AG09319 (cell line): ENCODE data around the gene SORCS3.
A peak's percentile ranks its signal among the peaks of the same experiment; 100 is the strongest.

Source experiments
- DNase-seq: peaks from one replicate; pipeline ENCODE4 v3.0.0-alpha.2; 2010; ENCODE audit warnings: low read depth; ENCODE audit errors: extremely low read depth
- CTCF ChIP-seq: IDR thresholded peaks from 2 replicates; pipeline ENCODE4 v1.5.1; 2011; ENCODE audit warnings: low read depth, mild to moderate bottlenecking, inconsistent platforms, low read length, moderate library complexity

Gene SORCS3

GRCh38 chr10:104639590-104640338 is 1.3 kb upstream of the SORCS3 start:
- TF ChIP-seq CTCF: no peak
- no peak for DNase-seq

DNA sequence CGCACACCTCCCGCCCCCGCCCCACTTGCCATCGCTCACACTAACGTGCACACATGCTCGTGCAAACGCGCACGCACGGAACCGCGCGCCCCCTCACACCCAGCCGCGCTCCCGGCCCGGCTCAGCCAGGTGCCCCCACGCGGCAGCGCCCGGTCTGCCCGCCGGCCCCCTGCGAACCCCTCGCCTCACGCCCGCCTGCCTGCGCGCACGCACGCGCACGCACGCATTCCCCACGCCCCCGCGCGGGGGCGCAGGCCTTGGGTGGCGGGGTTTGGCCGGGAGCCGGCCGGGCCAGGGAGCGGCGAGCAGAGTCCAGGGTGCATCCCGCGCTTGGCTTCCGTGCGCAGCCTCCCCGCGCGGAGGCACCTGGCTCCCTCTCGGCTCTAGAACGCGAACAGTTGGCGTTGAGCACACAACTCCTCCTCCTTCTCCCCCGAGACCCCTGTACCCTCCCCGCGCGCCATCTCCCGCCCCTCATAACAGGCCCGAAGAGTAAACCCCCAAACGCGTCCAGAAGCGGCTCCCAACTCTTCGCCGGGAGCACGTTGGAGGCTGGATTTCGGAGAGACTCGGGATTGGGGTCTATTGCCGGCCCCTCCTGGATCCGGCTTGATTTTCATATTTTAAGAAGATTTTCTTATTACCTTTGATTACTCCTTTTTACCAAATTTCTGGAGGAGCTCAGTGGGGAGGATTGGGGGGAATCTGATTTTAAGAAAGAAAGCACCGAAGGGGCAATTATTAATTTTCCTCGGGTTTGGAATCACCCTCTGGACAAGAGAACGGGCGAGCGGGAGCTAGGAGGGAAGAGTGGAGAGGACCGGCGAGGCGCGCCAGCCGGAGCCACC is 527 bp upstream of the SORCS3 start:
- TF ChIP-seq CTCF: no peak
- no peak for DNase-seq

DNA sequence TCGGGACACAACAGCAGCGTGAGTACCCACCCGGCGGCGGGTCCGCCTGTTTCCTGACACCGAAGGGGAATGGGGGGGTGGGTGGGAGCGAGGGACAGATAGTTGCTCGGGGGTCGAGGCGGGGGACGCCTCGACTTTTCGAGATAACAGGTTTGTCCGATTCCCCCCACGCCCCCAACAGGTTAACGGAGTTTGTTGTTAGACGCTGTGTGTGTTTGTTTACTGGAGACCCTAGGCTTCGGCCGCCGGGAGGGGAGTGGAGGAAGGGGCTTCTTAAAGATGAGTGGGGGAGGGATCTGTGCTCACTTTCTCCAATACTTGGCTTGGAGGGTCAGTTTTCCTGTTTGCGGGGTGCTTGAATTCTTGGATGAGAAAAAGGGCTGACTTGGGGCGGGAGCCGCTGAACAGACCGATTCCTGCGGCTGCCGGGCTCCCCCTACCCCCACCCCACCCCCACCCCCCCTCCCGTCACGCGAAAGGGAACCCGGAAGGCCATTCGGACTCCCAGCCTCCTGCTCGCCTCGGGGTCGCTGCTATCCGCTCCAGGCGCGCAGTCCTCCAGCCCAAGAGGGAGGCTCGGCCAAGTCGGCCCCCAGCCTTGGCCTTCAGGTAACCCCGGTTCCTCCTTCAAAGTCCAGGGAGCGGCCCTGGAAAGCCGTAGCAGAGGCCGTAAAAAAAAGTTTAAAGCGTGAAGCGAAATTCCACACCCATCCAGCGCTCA is 1.0 kb downstream of the SORCS3 start:
- no peak for DNase-seq
- TF ChIP-seq CTCF: no peak

DNA sequence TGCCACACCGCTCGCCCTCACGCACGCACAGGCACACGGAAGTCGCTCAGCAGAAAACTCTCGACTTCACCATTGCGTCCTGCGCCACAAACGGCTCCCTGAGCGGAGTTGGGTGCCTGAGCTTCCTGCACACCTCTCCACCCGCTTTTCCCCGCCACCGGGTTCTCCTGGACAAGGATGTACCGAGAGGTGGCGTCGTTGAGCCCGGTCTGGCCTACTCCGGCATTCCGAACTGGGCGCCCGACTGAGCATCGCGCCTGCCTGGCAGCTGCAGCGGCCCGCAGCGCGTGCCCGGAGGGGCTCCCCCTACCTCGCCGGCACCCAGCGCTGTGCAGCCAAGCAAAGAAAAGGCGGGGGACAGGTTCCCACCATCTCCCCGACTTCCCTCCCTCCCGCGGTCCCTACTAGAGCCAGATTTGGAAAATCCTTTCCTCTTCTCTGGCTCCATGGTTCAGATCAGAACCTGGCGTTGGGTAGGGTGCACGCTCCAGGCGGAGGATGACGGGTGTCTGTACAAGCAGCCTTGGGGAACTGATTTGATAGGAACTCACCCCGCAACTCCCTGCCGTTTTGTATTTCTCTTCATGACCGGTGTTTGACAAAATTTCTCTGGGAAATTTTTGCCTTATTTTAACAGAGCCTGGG is 1.7 kb downstream of the SORCS3 start:
- peak; percentile 16 for TF ChIP-seq CTCF
- DNase-seq: no peak

GRCh38 chr10:104643303-104643663 is 2.2 kb downstream of the SORCS3 start:
- no peak for TF ChIP-seq CTCF
- DNase-seq: no peak

DNA sequence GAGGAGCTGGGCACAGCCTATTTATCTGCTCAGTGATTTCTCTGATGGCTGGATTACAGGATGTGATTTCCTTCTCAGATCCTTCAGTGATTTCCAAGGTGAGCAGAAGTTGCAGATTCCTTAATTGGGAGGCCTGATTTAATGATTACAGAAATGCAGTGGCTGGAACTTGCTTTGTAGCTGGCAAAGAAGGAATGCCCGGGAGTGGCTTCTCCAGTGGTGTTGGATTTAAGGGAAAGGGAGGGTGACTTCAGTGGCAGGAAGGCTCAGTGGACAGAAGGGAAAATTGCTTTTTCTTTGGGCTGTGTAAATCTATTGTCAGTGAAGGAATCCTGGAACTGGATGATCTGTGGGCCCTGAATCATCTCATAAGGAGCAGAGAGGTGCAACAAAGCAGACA is 5.1 kb downstream of the SORCS3 start:
- TF ChIP-seq CTCF: no peak
- no peak for DNase-seq
